ENCODE data around the gene MPPED1.

MPPED1 gene

DNA sequence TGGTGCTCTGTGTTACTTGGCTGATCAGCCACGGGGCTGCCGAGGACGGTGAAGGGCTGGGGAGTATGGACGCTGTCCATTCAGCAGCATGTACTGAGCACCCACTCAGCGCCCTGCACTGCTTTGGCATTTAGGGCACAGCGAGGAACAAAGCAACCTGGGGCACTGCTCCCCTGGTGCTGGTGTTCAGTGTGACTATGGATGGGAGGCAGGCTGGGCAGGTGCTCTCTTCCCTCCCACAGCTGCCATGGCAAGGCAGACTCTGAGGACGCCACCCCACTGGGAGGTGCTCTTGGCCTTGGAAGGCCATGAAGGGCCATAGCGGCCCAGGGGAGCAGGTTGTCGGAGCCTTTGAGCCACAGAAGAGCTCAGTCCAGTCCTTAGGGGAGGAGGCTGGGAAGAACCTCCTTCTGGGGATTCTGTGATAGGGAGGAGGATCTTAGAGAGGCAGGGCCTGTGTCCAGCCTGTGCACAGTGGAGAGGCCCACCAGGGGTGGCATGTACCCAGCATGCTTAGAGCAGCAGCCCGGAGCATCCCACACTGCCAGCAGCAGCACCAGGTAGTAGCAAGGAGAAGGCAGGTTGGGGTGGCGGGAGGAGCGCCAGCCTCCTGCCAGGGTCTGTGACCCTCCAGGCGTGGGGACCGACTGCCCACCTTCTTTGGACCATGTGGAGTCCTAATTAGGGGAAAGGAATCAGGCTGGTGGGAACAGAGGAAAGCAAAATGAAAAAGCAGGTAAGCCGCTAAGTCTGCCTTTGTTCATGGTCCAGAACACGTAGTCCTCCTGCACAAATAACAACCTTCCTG lies 141.8 kb downstream of the MPPED1 start:
- H3K79me2 ChIP-seq (ENCODE audit: insufficient read depth, low read length): no peaks in the 10 kb centered on the region
- no peaks in the 10 kb centered on the region for H3K36me3 ChIP-seq (ENCODE audit: low read length)
- H3K9me3 ChIP-seq (ENCODE audit: insufficient read depth, low read length): no peaks in the 10 kb centered on the region
- H2AFZ ChIP-seq (ENCODE audit: low read depth, low read length, severe bottlenecking): no peak overlapping the region
- no peak overlapping the region for H3K4me2 ChIP-seq (ENCODE audit: low read depth, low read length, poor library complexity, severe bottlenecking)
- 0 out of 2 replicates have a peak, but pooled peaks cover 3% of the 10 kb centered on the region for H3K27me3 ChIP-seq (ENCODE audit: low read length)
- H4K20me1 ChIP-seq (ENCODE audit: low read depth, low read length): no peaks in the 10 kb centered on the region
- TF ChIP-seq, protein P1, sequence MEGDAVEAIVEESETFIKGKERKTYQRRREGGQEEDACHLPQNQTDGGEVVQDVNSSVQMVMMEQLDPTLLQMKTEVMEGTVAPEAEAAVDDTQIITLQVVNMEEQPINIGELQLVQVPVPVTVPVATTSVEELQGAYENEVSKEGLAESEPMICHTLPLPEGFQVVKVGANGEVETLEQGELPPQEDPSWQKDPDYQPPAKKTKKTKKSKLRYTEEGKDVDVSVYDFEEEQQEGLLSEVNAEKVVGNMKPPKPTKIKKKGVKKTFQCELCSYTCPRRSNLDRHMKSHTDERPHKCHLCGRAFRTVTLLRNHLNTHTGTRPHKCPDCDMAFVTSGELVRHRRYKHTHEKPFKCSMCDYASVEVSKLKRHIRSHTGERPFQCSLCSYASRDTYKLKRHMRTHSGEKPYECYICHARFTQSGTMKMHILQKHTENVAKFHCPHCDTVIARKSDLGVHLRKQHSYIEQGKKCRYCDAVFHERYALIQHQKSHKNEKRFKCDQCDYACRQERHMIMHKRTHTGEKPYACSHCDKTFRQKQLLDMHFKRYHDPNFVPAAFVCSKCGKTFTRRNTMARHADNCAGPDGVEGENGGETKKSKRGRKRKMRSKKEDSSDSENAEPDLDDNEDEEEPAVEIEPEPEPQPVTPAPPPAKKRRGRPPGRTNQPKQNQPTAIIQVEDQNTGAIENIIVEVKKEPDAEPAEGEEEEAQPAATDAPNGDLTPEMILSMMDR (IDR thresholded peaks at IDR 0.05; ENCODE audit: insufficient read depth, low read length, poor library complexity, severe bottlenecking): no peak
- no peak for TF ChIP-seq EZH2phosphoT487 (conservative IDR thresholded peaks at IDR 0.05; ENCODE audit: low read length)
- no peak overlapping the region for H3K27ac ChIP-seq (ENCODE audit: low read depth, low read length)
- no peaks in the 10 kb centered on the region for H3K9me2 ChIP-seq (replicated peaks; ENCODE audit: insufficient read depth, low read length)
- no peaks in the 10 kb centered on the region for H3F3A ChIP-seq (ENCODE audit: insufficient read depth)
- no peak overlapping the region for H3K9ac ChIP-seq (ENCODE audit: low read length)
- no peak overlapping the region for H3K4me3 ChIP-seq (ENCODE audit: insufficient read depth, low read length, poor library complexity, severe bottlenecking)

DNA sequence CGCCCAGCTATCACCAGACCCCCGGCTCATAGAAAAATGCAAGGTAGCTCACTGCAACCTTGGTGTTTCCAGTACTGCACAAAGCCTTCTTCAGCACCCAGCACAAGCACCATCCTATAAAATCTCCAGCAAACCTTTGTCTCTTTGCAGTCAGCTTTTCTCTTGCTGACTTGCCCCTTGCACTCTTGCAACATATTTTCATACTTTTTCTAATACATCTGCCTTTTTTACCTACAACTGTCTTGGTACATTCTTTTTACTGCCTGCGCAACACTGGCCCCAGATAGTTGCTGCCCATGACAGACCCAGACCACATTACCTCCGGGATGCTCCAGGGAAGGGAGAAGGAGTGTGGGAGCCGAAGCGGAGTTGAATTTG lies 142.4 kb downstream of the MPPED1 start:
- TF ChIP-seq, protein P1 (IDR thresholded peaks at IDR 0.05; ENCODE audit: insufficient read depth, low read length, poor library complexity, severe bottlenecking): no peak
- TF ChIP-seq EZH2phosphoT487 (conservative IDR thresholded peaks at IDR 0.05; ENCODE audit: low read length): no peak
- Histone ChIP-seq H3K27me3 (ENCODE audit: low read length) (0 out of 2 replicates have a peak, but pooled peaks cover 3% of the 10 kb centered on the region), H3F3A (ENCODE audit: insufficient read depth) (no peaks in the 10 kb centered on the region), H3K27ac (ENCODE audit: low read depth, low read length) (no peak overlapping the region), H3K9me3 (ENCODE audit: insufficient read depth, low read length) (no peaks in the 10 kb centered on the region), H3K4me2 (ENCODE audit: low read depth, low read length, poor library complexity, severe bottlenecking) (no peak overlapping the region), H3K9ac (ENCODE audit: low read length) (no peak overlapping the region), H3K36me3 (ENCODE audit: low read length) (no peaks in the 10 kb centered on the region), H3K4me3 (ENCODE audit: insufficient read depth, low read length, poor library complexity, severe bottlenecking) (no peak overlapping the region), H3K9me2 (replicated peaks; ENCODE audit: insufficient read depth, low read length) (no peaks in the 10 kb centered on the region), H4K20me1 (ENCODE audit: low read depth, low read length) (no peaks in the 10 kb centered on the region), H3K79me2 (ENCODE audit: insufficient read depth, low read length) (no peaks in the 10 kb centered on the region), H2AFZ (ENCODE audit: low read depth, low read length, severe bottlenecking) (no peak overlapping the region)

DNA sequence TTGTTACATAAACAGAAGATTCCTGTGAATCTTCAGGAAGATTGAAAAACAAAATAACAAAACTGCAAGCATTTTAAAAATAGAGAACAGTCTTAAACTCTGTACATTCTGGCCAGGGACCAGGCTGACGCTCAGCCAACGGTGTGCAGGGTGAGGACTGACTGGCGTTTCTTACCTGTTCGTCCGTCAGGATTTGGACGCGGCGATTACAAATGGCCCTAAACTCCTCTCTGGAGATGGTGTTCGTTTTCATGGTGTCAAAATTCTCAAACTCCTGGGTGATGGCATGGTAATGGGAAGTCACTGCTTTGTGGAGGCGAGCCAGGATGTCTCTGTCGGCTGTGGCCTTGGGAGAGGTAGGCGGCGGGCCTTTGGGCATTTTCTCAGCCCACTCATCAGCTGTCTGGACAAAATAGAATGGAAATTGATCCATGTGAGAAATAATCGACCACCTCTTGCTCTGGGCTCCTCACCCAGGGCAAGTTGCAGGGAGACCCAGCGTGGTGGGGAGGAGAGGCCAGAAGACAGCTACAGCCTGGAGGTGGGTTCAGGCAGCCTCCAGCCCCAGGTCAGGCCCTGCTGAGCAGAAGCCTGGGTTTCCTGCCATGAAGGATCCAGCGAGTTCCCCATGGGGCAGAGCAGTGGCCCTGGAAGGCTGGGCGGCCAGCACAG lies 143.0 kb downstream of the MPPED1 start:
- TF ChIP-seq, protein P1 (IDR thresholded peaks at IDR 0.05; ENCODE audit: insufficient read depth, low read length, poor library complexity, severe bottlenecking): no peak
- no peak for TF ChIP-seq EZH2phosphoT487 (conservative IDR thresholded peaks at IDR 0.05; ENCODE audit: low read length)
- H3K9me2 ChIP-seq (replicated peaks; ENCODE audit: insufficient read depth, low read length): no peaks in the 10 kb centered on the region
- 0 out of 2 replicates have a peak, but pooled peaks cover 3% of the 10 kb centered on the region for H3K27me3 ChIP-seq (ENCODE audit: low read length)
- H3K4me2 ChIP-seq (ENCODE audit: low read depth, low read length, poor library complexity, severe bottlenecking): no peak overlapping the region
- H2AFZ ChIP-seq (ENCODE audit: low read depth, low read length, severe bottlenecking): no peak overlapping the region
- H3K9ac ChIP-seq (ENCODE audit: low read length): no peak overlapping the region
- no peaks in the 10 kb centered on the region for H3F3A ChIP-seq (ENCODE audit: insufficient read depth)
- H3K27ac ChIP-seq (ENCODE audit: low read depth, low read length): no peak overlapping the region
- no peaks in the 10 kb centered on the region for H3K36me3 ChIP-seq (ENCODE audit: low read length)
- H4K20me1 ChIP-seq (ENCODE audit: low read depth, low read length): no peaks in the 10 kb centered on the region
- no peaks in the 10 kb centered on the region for H3K79me2 ChIP-seq (ENCODE audit: insufficient read depth, low read length)
- H3K4me3 ChIP-seq (ENCODE audit: insufficient read depth, low read length, poor library complexity, severe bottlenecking): no peak overlapping the region
- no peaks in the 10 kb centered on the region for H3K9me3 ChIP-seq (ENCODE audit: insufficient read depth, low read length)

All from SU-DHL-6 (cell line).